Liver (tissue), 9 donors: ENCODE data around the gene NKAIN2. TPM values are rescaled to one million over a fixed set of nuclear protein-coding genes. Genes with fewer than 3 reads are reported as not detected.

Experiments
- DNase-seq: peaks from one replicate; pipeline ENCODE4 v3.0.0-alpha.2; 2017; ENCODE audit warnings: low spot score
- H3K27ac ChIP-seq, 2 donors: one replicate each; pipeline ENCODE4 v1.7.0; 2013; ENCODE audit warnings: inconsistent platforms in 2 of 2, low read length in 2 of 2, control low read depth in 1 of 2, low read depth in 1 of 2, mild to moderate bottlenecking in 1 of 2
- H3K27me3 ChIP-seq, 4 donors: one replicate each; pipeline versions ENCODE4 v1.6.1 to v1.7.0; 2013; ENCODE audit warnings: low read length in 3 of 4, inconsistent platforms in 1 of 4, mild to moderate bottlenecking in 1 of 4, moderate library complexity in 1 of 4; ENCODE audit not compliant: control insufficient read depth in 4 of 4, insufficient read depth in 4 of 4
- H3K36me3 ChIP-seq, 4 donors: one replicate each; pipeline versions ENCODE4 v1.6.1 to v1.7.0; 2013; ENCODE audit warnings: low read length in 3 of 4, mild to moderate bottlenecking in 3 of 4, low read depth in 1 of 4, moderate library complexity in 1 of 4; ENCODE audit not compliant: control insufficient read depth in 4 of 4, insufficient read depth in 3 of 4
- H3K4me1 ChIP-seq, 4 donors: one replicate each; pipeline versions ENCODE4 v1.6.1 to v1.7.0; 2013; ENCODE audit warnings: low read length in 3 of 4, mild to moderate bottlenecking in 3 of 4, moderate library complexity in 1 of 4; ENCODE audit not compliant: control insufficient read depth in 4 of 4, insufficient read depth in 4 of 4
- H3K4me3 ChIP-seq, 3 donors: one replicate each; pipeline versions ENCODE4 v1.6.1 to v1.7.0; 2013; ENCODE audit warnings: low read length in 3 of 3, control low read depth in 1 of 3, low read depth in 1 of 3, mild to moderate bottlenecking in 1 of 3
- H3K9ac ChIP-seq, 2 donors: one replicate each; pipeline ENCODE4 v1.7.0; 2013; ENCODE audit warnings: low read length in 2 of 2, mild to moderate bottlenecking in 2 of 2, moderate library complexity in 2 of 2, control low read depth in 1 of 2, low read depth in 1 of 2
- H3K9me3 ChIP-seq, 4 donors: one replicate each; pipeline versions ENCODE4 v1.6.1 to v1.7.0; 2013; ENCODE audit warnings: low read length in 3 of 4; ENCODE audit not compliant: control insufficient read depth in 4 of 4
- EGR1 ChIP-seq, 2 donors: IDR thresholded peaks; 2 replicates each; pipeline ENCODE4 v1.6.1; 2016 to 2018; ENCODE audit warnings: antibody characterized with exemption in 2 of 2, low read depth in 2 of 2
- FOXA1 ChIP-seq: IDR thresholded peaks from 2 replicates; pipeline ENCODE4 v1.6.1; 2016; ENCODE audit warnings: antibody characterized with exemption
- FOXA2 ChIP-seq: IDR thresholded peaks from 2 replicates; pipeline ENCODE4 v1.6.1; 2016; ENCODE audit warnings: antibody characterized with exemption
- GABPA ChIP-seq, 2 donors: IDR thresholded peaks in 1 of 2; conservative IDR thresholded peaks in 1 of 2; 2 replicates each; pipeline ENCODE4 v1.6.1; 2016; ENCODE audit warnings: antibody characterized with exemption in 2 of 2, mild to moderate bottlenecking in 1 of 2, moderate library complexity in 1 of 2
- HNF4A ChIP-seq, 2 donors: conservative IDR thresholded peaks; 2 replicates each; pipeline ENCODE4 v1.6.1; 2016; ENCODE audit warnings: antibody characterized with exemption in 2 of 2, mild to moderate bottlenecking in 2 of 2
- JUND ChIP-seq, 2 donors: IDR thresholded peaks; 2 replicates each; pipeline ENCODE4 v1.6.1; 2016; ENCODE audit warnings: antibody characterized with exemption in 2 of 2
- NR2F2 ChIP-seq: IDR thresholded peaks from 2 replicates; pipeline ENCODE4 v1.6.1; 2016; ENCODE audit warnings: antibody characterized with exemption
- RAD21 ChIP-seq, 2 donors: IDR thresholded peaks; 2 replicates each; pipeline ENCODE4 v1.6.1; 2016; ENCODE audit warnings: antibody characterized with exemption in 2 of 2, mild to moderate bottlenecking in 2 of 2
- RXRA ChIP-seq, 2 donors: IDR thresholded peaks; 2 replicates each; pipeline ENCODE4 v1.6.1; 2017 to 2018; ENCODE audit warnings: antibody characterized with exemption in 2 of 2, mild to moderate bottlenecking in 1 of 2
- SP1 ChIP-seq: IDR thresholded peaks from 2 replicates; pipeline ENCODE4 v1.6.1; 2018; ENCODE audit warnings: antibody characterized with exemption, mild to moderate bottlenecking
- whole genome bisulfite sequencing: extraction: QIAGEN DNeasy Blood & Tissue Kit; methylation state at CpG from one replicate; pipeline ENCODE4 v1.1.7; 2013; 5-methylcytosine and 5-hydroxymethylcytosine counted together
- polyA plus RNA-seq, 2 donors: library from polyadenylated mRNA; stranded (reverse) in 1 of 2; unstranded in 1 of 2; fragments of 200-250 nt in 1 of 2; fragments of >200 nt in 1 of 2; fragmentation: Nextera tagmentation in 1 of 2; extraction: Ambion mirVana in 1 of 2; gene quantifications; one replicate each; pipeline versions ENCODE4 v1.2.1 to v1.2.3, GENCODE V29; 2013 to 2015
- total RNA-seq, 2 donors: library from RNA; depleted of rRNA; stranded (reverse); fragments of >200 nt; gene quantifications; one replicate each; pipeline ENCODE4 v1.2.3, GENCODE V29; 2014
- TF ChIP-seq, protein P1 (sequence below): IDR thresholded peaks from 2 replicates; pipeline ENCODE4 v1.6.1; 2016; ENCODE audit warnings: antibody characterized with exemption
- TF ChIP-seq, protein P2 (sequence below): IDR thresholded peaks from 2 replicates; pipeline ENCODE4 v1.6.1; 2016; ENCODE audit warnings: antibody characterized with exemption, mild to moderate bottlenecking
- TF ChIP-seq, protein P3 (sequence below): IDR thresholded peaks from 2 replicates; pipeline ENCODE4 v1.6.1; 2016; ENCODE audit warnings: antibody characterized with exemption
- donor health status: healthy.
- donor health status: healthy.
- donor health status: healthy.
- donor health status: healthy.
- donor health status: healthy.

Gene NKAIN2
- total and polyA plus RNA-seq, 4 donors: 0.05 to 0.14 TPM; not detected in 2

DNA sequence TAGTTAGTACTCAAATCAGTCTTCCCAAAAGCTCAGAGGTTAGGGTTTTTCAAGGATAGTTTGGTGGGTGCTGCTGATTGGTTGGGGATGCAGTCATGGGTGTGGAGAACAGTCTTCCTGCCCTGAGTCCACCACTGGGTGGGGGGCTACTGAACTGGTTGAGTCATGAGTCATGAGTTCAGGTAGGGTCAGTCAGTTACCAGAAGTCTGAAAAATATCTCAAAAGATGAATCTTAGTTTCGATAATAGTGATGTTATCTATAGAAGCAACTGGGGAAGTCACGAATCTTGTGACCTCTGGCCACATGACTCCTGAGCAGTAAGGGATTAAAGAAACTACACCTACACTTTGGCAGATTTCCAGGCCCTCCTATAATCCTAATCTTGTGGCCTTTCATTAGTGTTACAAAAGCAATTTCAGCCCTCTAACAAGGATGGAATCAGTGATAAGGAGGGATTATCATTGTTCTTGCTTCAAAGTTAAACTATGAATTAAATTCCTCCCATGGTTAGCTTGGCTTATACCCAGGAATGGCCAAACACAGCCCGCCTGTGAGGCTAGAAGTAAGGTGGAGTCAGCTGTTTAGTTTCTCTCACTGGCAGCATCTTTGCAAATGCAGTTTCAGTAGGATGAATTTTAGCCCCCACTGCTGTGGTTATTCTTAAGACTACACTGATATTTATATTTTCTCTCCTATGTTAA lies 33.3 kb upstream of the NKAIN2 start:
- TF ChIP-seq NR2F2 (no peak), FOXA1 (no peak), JUND (IDR thresholded peaks at IDR 0.05) (no peak), FOXA2 (no peak)
- TF ChIP-seq, protein P1, sequence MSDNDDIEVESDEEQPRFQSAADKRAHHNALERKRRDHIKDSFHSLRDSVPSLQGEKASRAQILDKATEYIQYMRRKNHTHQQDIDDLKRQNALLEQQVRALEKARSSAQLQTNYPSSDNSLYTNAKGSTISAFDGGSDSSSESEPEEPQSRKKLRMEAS: no peak
- TF ChIP-seq, protein P2, sequence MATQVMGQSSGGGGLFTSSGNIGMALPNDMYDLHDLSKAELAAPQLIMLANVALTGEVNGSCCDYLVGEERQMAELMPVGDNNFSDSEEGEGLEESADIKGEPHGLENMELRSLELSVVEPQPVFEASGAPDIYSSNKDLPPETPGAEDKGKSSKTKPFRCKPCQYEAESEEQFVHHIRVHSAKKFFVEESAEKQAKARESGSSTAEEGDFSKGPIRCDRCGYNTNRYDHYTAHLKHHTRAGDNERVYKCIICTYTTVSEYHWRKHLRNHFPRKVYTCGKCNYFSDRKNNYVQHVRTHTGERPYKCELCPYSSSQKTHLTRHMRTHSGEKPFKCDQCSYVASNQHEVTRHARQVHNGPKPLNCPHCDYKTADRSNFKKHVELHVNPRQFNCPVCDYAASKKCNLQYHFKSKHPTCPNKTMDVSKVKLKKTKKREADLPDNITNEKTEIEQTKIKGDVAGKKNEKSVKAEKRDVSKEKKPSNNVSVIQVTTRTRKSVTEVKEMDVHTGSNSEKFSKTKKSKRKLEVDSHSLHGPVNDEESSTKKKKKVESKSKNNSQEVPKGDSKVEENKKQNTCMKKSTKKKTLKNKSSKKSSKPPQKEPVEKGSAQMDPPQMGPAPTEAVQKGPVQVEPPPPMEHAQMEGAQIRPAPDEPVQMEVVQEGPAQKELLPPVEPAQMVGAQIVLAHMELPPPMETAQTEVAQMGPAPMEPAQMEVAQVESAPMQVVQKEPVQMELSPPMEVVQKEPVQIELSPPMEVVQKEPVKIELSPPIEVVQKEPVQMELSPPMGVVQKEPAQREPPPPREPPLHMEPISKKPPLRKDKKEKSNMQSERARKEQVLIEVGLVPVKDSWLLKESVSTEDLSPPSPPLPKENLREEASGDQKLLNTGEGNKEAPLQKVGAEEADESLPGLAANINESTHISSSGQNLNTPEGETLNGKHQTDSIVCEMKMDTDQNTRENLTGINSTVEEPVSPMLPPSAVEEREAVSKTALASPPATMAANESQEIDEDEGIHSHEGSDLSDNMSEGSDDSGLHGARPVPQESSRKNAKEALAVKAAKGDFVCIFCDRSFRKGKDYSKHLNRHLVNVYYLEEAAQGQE: no peak
- 61% methylated on average over 3 of the region's 3 CpGs for WGBS
- Histone ChIP-seq H3K36me3 (no peaks in the 10 kb centered on the region), H3K9me3 (no peaks in the 10 kb centered on the region), H3K4me1 (no peaks in the 10 kb centered on the region), H3K9ac (no peak overlapping the region), H3K27ac (no peak overlapping the region), H3K27me3 (no peaks in the 10 kb centered on the region), H3K4me3 (no peak overlapping the region)
- DNase-seq: no peak

DNA sequence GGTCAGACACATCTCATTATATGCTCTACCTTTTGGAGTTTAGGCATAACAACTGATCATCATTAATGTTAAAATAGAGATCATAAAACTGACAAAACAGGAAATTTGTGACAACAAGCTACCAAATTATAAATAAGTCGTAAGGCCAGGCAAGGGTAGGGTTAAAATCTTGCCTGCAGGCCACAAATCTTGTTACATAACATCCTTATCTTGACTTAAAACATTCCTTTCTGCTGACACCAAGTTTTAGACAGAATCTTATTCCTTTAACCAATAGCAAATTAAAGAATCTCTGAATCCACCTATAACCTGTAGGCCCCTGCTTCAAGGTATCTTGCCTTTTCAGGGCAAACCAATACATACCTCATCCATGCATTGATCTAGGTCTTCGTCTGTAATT lies 32.5 kb upstream of the NKAIN2 start:
- TF ChIP-seq NR2F2: no peak
- 54% methylated on average over 2 of the region's 2 CpGs for WGBS

DNA sequence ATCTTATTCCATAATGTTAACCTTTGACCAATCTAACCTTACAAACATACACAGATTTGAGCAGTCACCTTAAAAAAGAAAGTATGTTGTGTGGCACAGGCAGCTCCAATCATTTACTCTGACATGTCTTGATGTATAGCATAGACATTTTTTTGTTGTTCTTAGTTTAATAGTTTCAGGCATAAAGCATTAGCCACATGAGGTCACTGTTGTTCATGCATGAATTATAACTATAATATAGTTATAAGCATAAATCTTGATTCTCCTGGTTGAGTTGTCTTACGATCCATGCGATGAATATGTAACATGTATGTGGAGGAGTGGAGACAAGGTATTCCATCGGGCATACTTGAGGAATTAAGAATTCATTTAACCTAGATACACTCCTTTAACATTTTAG lies 26.1 kb upstream of the NKAIN2 start:
- Histone ChIP-seq H3K36me3 (no peaks in the 10 kb centered on the region), H3K27ac (no peak overlapping the region), H3K9me3 (no peaks in the 10 kb centered on the region), H3K4me3 (no peak overlapping the region), H3K27me3 (no peaks in the 10 kb centered on the region), H3K4me1 (no peaks in the 10 kb centered on the region), H3K9ac (no peak overlapping the region)
- DNase-seq: no peak
- 65% methylated on average over 3 of the region's 3 CpGs for WGBS
- TF ChIP-seq, protein P1: no peak
- peak; percentile 14 to 43 for TF ChIP-seq RAD21 (IDR thresholded peaks at IDR 0.05)
- no peak for TF ChIP-seq FOXA2

More for the DNA sequence above, 32.5 kb upstream of the NKAIN2 start:
- no peaks in the 10 kb centered on the region for H3K36me3 ChIP-seq
- H3K4me3 ChIP-seq: no peak overlapping the region
- H3K9ac ChIP-seq: no peak overlapping the region
- H3K9me3 ChIP-seq: no peaks in the 10 kb centered on the region
- no peak for DNase-seq
- no peak overlapping the region for H3K27ac ChIP-seq
- H3K27me3 ChIP-seq: no peaks in the 10 kb centered on the region
- no peaks in the 10 kb centered on the region for H3K4me1 ChIP-seq

DNA sequence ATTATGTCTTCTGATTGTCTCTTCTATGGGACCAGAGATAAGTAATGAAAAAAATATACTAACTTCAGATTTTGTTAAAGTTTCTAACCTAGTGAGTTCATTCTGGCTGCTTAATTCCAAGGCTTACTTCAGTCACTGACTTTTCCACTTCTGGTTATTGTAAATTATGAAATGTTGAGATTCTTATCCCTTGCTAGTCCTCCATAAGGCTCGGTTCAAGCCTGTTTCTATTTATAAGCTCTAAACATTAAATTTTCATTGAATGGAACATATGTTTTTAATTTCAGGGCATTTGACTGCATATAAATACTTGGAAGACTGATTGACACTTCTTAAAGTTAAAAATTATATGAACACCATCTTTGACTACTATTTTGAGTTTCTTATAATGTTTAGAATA lies 23.6 kb upstream of the NKAIN2 start:
- DNase-seq: no peak
- no peak overlapping the region for H3K27ac ChIP-seq
- 38% methylated on average over 1 of the region's 1 CpG for WGBS
- no peaks in the 10 kb centered on the region for H3K4me1 ChIP-seq
- H3K36me3 ChIP-seq: no peaks in the 10 kb centered on the region
- H3K9ac ChIP-seq: no peak overlapping the region
- no peaks in the 10 kb centered on the region for H3K27me3 ChIP-seq
- no peak overlapping the region for H3K4me3 ChIP-seq
- no peaks in the 10 kb centered on the region for H3K9me3 ChIP-seq
- TF ChIP-seq RXRA (IDR thresholded peaks at IDR 0.05) (no peak), JUND (IDR thresholded peaks at IDR 0.05) (no peak), NR2F2 (no peak), FOXA2 (no peak), EGR1 (IDR thresholded peaks at IDR 0.05; ENCODE audit: low read depth in 2 of 2) (no peak), GABPA (IDR thresholded peaks at IDR 0.05 in 1 of 2, conservative IDR thresholded peaks at IDR 0.05 in 1 of 2) (no peak), SP1 (no peak), HNF4A (conservative IDR thresholded peaks at IDR 0.05) (no peak)
- TF ChIP-seq, protein P3, sequence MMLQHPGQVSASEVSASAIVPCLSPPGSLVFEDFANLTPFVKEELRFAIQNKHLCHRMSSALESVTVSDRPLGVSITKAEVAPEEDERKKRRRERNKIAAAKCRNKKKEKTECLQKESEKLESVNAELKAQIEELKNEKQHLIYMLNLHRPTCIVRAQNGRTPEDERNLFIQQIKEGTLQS: no peak
- TF ChIP-seq, protein P2: no peak
- TF ChIP-seq, protein P1: no peak
